Stimulated activated CD8-positive, alpha-beta memory T cell treated with anti-CD3 and anti-CD28 coated beads, Interleukin-12 subunit alpha, Interleukin-12 subunit beta, amount 100 ng/mL, for 24 hours (primary cell): Measurements from ENCODE around the gene HMMR.

ENCODE experiments used
- DNase-seq: peaks from one replicate; pipeline ENCODE4 v3.0.0-alpha.2; 2020; ENCODE audit errors: extremely low read depth

The HMMR gene

GRCh38 chr5:163459462-163459818 is 992 bp upstream of the HMMR start:
- no peak for DNase-seq

GRCh38 chr5:163459819-163460561 is 442 bp upstream of the HMMR start, which contains the start of gene NUDCD2:
Gene NUDCD2 (minus strand): TSS chr5:163460102. CDS start chr5:163460050, 52 bp downstream.
- peak; percentile 83 for DNase-seq

- no peak for DNase-seq
Measured at GRCh38 chr5:163463063-163463435, 2.6 kb downstream of the HMMR start.

DNA sequence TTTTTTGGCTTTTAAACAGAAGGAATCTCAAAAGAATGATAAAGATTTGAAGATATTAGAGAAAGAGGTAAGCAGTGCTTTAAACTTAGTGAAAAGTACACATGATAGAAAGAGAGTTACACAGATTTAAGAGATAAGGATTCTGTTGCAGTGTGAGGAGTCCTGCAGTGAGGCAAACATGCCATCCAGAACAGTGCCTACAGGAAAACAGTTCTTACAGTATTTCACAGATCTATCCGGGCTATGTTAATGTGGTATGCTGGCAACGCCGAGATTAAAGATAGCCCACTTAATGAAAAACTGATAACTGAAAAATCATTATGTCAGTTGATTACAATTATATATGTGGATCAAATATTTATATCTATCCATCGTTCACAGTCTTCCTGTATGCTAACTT is 7.2 kb downstream of the HMMR start:
- no peak for DNase-seq

- no peak for DNase-seq
Measured at GRCh38 chr5:163473635-163474243, 13.3 kb downstream of the HMMR start.

DNA sequence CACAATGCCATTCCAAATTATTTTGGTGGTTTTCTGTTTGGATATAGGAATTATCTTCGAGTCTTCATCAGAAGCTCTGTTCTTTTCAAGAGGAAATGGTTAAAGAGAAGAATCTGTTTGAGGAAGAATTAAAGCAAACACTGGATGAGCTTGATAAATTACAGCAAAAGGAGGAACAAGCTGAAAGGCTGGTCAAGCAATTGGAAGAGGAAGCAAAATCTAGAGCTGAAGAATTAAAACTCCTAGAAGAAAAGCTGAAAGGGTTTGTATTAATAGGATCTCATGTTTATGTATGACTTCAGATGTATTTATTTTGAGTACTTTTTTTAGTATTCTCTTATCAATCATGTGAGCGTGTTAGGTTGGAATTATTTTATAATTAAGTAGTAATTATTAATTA is 15.0 kb downstream of the HMMR start:
- no peak for DNase-seq

GRCh38 chr5:163478126-163478981 is 17.9 kb downstream of the HMMR start:
- no peak for DNase-seq

DNA sequence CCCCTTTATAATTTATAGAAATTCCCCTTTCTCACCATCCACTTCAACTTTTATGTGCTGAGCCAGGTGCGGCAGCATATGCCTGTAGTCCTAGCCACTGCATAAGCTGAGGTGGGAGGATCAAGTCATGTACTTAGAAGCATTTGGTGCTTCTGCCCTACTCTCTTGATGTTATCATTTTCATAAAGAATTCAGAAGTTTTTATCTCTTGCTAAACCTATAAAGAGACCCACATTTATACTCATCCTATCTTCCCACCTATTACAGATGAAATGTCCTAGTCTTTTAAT is 18.5 kb downstream of the HMMR start:
- DNase-seq = no peak

GRCh38 chr5:163489055-163489744 is 28.8 kb downstream of the HMMR start:
- DNase-seq = no peak

DNA sequence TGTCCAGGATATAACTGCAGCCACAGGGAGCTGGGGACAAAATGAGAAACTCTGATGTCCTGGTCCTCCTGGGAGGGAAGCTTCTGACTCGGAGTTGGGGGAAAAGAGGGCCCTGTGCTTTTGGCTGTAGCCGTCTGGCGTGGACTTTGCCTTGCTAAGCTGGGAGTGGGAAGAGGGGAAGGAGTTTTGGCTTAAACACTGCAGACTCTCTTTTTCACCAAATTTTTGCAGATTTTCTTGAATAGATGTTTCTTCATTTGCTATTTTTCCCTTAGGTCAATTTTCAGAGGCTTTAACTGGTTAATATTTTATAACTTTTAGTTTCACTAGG is 29.3 kb downstream of the HMMR start:
- no peak for DNase-seq

GRCh38 chr5:163496286-163496685 is 35.9 kb downstream of the HMMR start:
- DNase-seq = no peak

- no peak for DNase-seq
Measured at GRCh38 chr5:163497315-163497714, 36.9 kb downstream of the HMMR start.

DNA sequence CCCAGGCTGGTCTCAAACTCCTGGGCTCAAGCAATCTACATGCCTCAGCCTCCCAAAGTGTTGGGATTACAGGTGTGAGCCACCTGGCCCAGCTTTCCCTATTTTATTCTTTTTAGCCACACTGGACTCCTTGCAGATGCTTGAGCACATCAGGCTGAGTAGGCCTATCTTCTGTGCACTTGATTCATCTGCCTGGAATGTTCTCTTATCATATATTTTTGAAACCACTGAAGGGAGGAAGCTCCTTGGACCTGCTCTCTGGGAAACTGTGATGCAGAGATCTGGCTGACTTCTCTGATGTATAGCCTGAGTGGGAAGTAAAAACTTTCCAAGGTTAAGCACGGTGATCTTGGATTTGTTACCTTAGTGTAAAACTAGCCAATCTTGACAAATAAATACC is 38.5 kb downstream of the HMMR start:
- no peak for DNase-seq

DNA sequence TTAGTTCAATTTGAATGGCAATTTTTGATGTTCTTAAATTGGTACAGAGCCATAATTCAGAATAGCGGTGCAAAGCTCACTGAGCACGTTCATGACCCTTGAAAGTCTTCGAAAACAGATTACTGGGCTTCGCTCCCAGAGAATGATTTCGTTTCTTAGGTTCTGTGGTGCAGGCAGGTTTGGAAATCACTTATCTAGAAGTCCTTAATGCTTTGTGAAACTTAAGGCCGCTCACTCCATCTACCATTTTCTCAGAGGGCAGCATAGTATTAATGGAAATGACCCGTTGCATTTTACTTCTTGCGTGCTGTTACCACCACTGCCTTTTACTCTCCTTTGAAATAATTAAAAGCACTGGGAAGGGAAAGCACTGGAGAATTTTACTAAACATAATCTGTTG is 42.1 kb downstream of the HMMR start:
- DNase-seq = no peak

DNA sequence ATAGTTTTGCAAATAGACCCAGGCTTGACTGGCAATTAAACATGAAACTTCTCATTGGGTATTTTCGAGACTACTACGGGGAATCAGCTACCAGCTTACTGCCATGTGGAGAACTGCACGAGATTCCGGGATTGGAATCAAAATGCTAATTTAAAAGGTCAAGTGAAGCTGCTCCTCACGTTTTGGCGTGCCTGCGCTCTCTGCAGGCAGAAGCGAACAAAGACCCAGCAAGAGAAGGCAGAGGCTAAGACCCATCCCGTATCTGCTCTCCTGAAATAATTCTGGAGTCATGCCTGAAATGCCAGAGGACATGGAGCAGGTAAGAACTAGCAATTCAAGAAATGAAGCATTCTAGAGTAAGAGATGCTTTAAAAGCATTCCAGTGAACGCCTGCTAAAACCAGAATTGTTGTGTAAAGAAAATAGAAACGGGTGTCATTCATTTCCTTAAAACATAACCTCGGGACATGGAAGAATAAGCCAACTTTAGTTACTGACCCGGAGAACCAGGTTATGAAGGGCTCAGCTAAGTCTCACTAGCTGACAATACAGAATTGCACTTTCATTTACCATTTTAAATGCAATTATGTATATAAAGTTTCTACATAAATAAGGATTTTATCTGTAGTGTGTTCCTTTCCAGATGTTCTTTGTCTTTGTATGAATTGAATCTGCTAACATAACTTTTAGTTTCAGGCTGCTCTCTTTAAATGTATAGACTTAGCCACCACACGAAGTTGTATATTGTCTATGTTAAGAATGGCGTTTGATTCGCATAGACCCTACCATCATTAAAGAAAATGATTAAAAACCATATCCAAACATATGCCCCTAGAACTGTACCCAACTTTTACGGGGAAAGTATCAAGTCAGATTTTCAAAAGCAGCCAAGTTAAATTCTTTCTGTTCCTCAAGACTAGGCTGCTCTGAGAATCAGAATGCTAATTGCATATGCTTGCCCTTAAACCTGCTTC is 43.0 kb downstream of the HMMR start:
- no peak for DNase-seq

DNA sequence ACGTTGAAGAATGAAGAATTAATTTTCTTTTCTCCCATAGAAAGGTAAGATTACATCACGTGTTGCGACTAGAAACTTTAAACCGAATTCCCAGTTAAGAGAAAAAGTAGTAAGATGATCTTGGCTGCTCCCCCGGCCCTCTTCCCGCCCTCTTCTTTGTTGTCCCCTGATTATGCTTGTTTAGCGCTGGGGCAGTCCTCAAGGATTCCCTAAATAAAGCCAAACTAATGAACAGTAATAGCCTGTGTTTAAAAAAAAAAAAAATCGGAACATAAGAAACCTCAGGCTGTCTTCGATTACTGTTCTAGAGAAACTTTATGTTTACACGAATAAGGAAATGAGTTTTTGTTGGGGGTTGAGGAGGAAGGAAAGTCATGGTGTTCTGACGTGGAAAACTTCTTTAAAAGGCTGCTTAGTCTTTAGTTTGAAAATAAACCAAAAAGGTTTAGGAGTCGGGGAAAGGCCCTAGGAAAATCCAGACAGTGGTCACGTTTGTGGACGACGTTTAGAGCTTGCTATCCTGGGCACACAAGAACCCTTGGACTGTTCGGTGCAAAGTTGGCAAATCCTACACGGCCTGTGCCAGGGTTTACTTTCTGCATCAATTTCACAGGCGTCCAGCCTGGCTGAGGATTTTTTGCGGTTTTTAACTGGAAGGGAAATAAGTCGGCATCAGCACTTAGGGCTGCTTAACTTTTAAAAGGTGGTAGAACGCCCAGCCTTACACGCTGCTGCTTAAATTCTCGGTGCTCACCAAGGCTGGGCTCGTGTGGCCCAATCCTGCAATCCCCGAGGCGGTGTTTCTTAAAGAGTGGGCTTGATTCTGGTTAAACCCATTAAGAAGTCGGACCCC is 43.9 kb downstream of the HMMR start:
- no peak for DNase-seq

DNA sequence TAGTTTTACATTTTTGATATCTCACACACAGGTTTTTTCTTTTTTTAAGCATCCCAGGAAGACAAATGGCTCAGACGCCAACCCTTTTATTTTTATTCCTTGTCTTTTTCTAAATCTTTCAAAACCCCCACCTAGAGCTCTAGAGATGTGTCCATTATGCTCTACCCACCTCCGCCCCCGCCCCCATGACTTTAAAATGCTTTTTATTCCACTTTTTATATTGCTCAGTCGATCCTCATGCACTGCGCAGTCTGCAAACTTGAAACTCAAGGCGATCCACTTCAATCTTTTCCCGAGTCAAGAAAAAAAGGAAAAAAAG is 44.6 kb downstream of the HMMR start:
- DNase-seq = no peak

- DNase-seq = peak; percentile 82
Measured at GRCh38 chr5:163505368-163506094, 45.1 kb downstream of the HMMR start, which contains the start of gene MAT2B. Gene MAT2B (plus strand): TSS chr5:163505619. CDS start chr5:163505687, 68 bp downstream.

DNA sequence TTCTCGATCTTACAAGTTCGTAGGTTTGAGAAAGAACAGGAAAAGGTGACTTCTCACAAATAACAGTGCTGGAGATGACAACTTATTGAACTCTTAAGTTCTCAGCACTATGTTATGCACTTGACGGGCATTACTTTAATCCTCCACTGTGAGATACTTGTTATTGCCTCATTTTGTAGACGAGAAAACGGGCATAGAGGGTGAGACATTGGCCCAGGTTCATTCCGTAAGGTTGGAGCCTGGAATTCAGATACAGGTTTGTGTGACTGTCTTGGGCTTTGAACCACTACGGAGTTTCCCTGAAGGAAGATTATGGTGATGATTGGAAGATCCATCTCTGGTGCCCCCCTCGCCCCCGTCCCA is 45.6 kb downstream of the HMMR start:
- DNase-seq = no peak

DNA sequence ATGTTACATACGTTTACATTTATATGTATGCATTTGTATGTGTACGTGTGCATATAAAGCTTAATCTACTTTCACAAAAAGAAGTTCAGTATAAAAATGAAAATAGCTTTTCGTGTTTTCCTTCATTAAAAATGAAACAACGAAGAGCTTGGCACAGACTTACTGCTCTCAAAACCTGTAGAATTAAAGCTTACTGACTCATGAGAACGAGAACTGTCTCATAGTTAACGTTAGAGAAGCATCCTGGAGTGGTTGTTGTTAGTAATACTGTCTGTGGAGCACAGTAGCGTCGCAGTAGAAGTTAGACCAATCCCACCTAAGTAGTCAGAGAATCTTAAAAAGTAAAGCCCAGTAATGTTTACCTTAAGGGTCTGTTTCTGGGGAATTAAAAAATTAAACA is 46.3 kb downstream of the HMMR start:
- DNase-seq = no peak
